ENCODE measurements around the gene ZCWPW1. TPM values are rescaled to one million over a fixed set of nuclear protein-coding genes. Genes with fewer than 3 reads are reported as not detected.
"Not testable (repeated sequence)": the region's sequence is repeated elsewhere in the genome, so short reads cannot be mapped to it uniquely, and the experiment has no call there.

ZCWPW1 gene
- total and polyA plus RNA-seq, 12 donors, result 3.3 to 7.5 (median 4.2) TPM

DNA sequence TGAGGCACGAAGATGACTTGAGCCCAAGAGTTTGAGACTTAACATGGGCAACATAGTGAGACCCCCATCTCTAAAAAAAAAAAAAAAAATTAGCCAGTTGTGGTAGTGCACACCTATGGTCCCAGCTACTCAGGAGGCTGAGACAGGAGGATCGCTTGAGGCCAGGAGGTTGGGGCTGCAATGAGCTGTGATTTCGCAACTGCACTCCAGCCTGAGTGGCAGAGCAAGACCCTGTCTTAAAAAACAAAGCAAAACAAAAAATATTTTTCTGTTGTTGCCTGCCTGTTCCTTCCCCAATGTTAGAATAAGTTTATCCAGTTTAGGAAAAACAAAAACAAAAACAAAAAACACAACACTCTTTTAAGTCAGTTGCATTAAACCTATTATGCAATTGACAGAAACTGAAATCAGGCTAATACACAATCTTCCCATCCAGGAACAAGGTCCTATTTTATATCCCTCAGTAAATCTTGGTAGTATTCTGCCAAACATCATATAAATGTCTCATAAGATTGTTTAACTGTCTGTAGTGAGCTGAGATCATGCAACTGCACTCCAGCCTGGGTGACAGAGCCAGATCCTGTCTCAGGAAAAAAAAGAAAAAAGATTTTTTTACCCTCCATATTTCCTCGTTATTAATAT lies 50.3 kb downstream of the ZCWPW1 start:
- H3K4me1 ChIP-seq, result peaks cover 0 to 47% (median 0%) of the 10 kb centered on the region in 9 donors
- peaks cover 0 to 13% (median 0%) of the 10 kb centered on the region in 9 donors for H3K36me3 ChIP-seq
- H3K4me3 ChIP-seq, result no peak overlapping the region
- TF ChIP-seq, protein P1, sequence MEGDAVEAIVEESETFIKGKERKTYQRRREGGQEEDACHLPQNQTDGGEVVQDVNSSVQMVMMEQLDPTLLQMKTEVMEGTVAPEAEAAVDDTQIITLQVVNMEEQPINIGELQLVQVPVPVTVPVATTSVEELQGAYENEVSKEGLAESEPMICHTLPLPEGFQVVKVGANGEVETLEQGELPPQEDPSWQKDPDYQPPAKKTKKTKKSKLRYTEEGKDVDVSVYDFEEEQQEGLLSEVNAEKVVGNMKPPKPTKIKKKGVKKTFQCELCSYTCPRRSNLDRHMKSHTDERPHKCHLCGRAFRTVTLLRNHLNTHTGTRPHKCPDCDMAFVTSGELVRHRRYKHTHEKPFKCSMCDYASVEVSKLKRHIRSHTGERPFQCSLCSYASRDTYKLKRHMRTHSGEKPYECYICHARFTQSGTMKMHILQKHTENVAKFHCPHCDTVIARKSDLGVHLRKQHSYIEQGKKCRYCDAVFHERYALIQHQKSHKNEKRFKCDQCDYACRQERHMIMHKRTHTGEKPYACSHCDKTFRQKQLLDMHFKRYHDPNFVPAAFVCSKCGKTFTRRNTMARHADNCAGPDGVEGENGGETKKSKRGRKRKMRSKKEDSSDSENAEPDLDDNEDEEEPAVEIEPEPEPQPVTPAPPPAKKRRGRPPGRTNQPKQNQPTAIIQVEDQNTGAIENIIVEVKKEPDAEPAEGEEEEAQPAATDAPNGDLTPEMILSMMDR (IDR thresholded peaks at IDR 0.05), result no peak
- intact Hi-C loops (cut with DNase I), result no loop called here
- ATAC-seq, result no peak
- peak overlapping the region in 1 of 10 donors; percentile 91 for H3K27ac ChIP-seq
- WGBS, 2 donors, result 86 to 95% methylated on average over 4 of the region's 4 CpGs
- no peak for DNase-seq
- no peaks in the 10 kb centered on the region for H3K27me3 ChIP-seq
- H3K9me3 ChIP-seq, result no peaks in the 10 kb centered on the region

DNA sequence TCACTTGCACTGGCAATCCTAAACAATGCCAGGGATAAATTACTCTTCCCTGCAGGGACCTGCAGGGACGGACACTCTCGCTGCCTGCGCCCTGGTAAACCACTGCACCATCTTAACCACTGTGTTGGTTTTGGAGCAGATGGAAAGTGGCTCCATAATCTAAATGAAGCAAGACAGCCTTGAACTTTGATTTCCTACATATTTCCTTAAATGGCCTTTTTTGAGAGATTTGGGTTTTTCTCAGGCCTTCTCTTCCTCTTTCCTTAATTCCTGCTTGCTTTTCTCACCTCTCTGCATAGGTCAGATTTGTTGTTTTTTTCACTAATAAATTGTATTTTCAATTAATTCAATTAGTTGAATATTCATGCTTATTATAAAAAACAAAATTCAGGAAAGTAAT lies 52.4 kb downstream of the ZCWPW1 start:
- TF ChIP-seq, protein P1 (IDR thresholded peaks at IDR 0.05), result no peak
- DNase-seq (no peak), ATAC-seq (no peak)
- WGBS, 2 donors, result 93 to 95% methylated on average over 3 of the region's 3 CpGs
- Histone ChIP-seq H3K27ac (peak overlapping the region in 1 of 10 donors; percentile 26), H3K27me3 (no peaks in the 10 kb centered on the region), H3K4me3 (peak overlapping the region in 1 of 10 donors; percentile 57), H3K9me3 (no peaks in the 10 kb centered on the region), H3K4me1 (peaks cover 0 to 66% (median 0%) of the 10 kb centered on the region in 9 donors), H3K36me3 (peaks cover 0 to 13% (median 0%) of the 10 kb centered on the region in 9 donors)
- intact Hi-C loops (cut with DNase I), result no loop called here

DNA sequence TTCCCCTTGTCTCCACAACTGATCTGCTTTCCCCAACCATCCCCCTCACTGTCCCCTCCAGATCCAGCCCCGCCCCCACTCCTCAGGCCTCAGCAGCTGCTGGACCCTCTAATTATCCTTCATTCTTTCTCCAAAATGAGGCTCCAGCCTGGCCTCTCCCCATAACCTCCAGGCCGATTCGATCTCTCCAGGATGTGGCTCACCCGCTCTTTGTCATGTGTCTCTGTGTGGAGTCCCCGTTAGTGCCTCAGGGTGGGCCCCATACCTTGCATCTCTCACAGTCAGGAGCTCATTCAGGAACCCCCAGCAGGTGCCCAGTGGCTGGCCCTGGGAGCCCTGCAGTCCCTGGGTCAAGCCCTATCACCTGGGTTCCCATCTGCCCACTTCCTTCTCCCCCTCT lies 53.9 kb downstream of the ZCWPW1 start:
- ATAC-seq (no peak), DNase-seq (no peak)
- Histone ChIP-seq H3K4me3 (peak overlapping the region in 1 of 10 donors; percentile 57), H3K27ac (peak overlapping the region in 1 of 10 donors; percentile 95), H3K36me3 (peaks cover 0 to 13% (median 0%) of the 10 kb centered on the region in 9 donors), H3K27me3 (no peaks in the 10 kb centered on the region), H3K4me1 (peaks cover 0 to 65% (median 0%) of the 10 kb centered on the region in 9 donors), H3K9me3 (no peaks in the 10 kb centered on the region)
- TF ChIP-seq, protein P1 (IDR thresholded peaks at IDR 0.05), result no peak
- intact Hi-C loops (cut with DNase I), result no loop called here
- 78 to 87% methylated on average over 5 of the region's 5 CpGs for WGBS, 2 donors

DNA sequence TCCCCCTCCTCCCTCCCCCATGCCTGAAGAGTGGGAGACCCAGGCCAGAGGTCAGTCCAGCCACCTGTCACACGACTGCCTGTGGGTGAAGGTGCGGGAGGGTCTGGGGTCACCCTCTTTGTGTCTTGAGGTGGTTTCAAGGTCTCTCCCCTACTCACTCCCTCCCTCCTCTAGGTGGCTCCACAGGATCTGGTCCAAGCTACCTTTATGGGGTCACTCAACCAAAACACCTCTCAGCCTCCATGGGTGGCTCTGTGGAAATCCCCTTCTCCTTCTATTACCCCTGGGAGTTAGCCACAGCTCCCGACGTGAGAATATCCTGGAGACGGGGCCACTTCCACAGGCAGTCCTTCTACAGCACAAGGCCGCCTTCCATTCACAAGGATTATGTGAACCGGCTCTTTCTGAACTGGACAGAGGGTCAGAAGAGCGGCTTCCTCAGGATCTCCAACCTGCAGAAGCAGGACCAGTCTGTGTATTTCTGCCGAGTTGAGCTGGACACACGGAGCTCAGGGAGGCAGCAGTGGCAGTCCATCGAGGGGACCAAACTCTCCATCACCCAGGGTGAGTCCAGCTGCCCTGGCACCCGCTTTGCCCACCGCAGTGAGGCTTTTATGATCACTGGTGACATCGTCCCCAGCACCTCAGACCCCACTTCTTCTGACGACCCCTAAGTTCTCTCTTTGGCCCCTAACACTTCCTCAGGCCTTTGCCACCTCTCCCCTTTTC lies 54.5 kb downstream of the ZCWPW1 start:
- H3K27me3 ChIP-seq; H3K9me3 ChIP-seq; DNase-seq; intact Hi-C loops (cut with DNase I): not testable (repeated sequence)
- peak overlapping the region in 5 of 10 donors; percentile 1 to 57 (median 13) for H3K4me3 ChIP-seq
- H3K4me1 ChIP-seq, result peaks cover 0 to 66% (median 0%) of the 10 kb centered on the region in 9 donors
- peak overlapping the region in 5 of 10 donors; percentile 25 to 95 (median 56) for H3K27ac ChIP-seq
- peaks cover 0 to 17% (median 0%) of the 10 kb centered on the region in 9 donors for H3K36me3 ChIP-seq
- 71 to 78% methylated on average over 15 of the region's 15 CpGs for WGBS, 2 donors
- peak in 3 of 8 donors; percentile 13 to 26 (median 15) for ATAC-seq
